Type B pancreatic cell (in vitro differentiated cells): ENCODE data around the gene ABCA2. TPM values are rescaled to one million over a fixed set of nuclear protein-coding genes. Genes with fewer than 3 reads are reported as not detected.
"Not testable (repeated sequence)": the region's sequence is repeated elsewhere in the genome, so short reads cannot be mapped to it uniquely, and the experiment has no call there.

ENCODE experiments used
- DNase-seq: peaks from one replicate; pipeline ENCODE4 v3.0.0; 2021; ENCODE audit warnings: mixed read lengths; ENCODE audit not compliant: unreplicated experiment; ENCODE audit errors: extremely low spot score
- H3K27ac Mint-ChIP-seq: 2 replicates; pipeline ENCODE4 v1.8.0; 2021; ENCODE audit warnings: mild to moderate bottlenecking, mixed read lengths
- H3K27me3 Mint-ChIP-seq: 2 replicates; pipeline ENCODE4 v1.8.0; 2021; ENCODE audit warnings: mixed read lengths
- H3K36me3 Mint-ChIP-seq: 2 replicates; pipeline ENCODE4 v1.8.0; 2021; ENCODE audit warnings: mixed read lengths
- H3K4me1 Mint-ChIP-seq: one replicate; pipeline ENCODE4 v1.8.0; 2021; ENCODE audit warnings: mixed read lengths; ENCODE audit not compliant: unreplicated experiment
- H3K4me3 Mint-ChIP-seq: 2 replicates; pipeline ENCODE4 v1.8.0; 2021; ENCODE audit warnings: mild to moderate bottlenecking, mixed read lengths
- H3K9me3 Mint-ChIP-seq: 2 replicates; pipeline ENCODE4 v1.8.0; 2021; ENCODE audit warnings: mixed read lengths
- total RNA-seq: library from RNA; stranded (reverse); gene quantifications from 2 replicates; pipeline ENCODE4 v1.2.1, GENCODE V29; 2021; ENCODE audit warnings: low replicate concordance
- TF ChIP-seq, protein P1 (sequence below): fragments of 200-600 bp; sonication (generic); conservative IDR thresholded peaks from 2 replicates; pipeline ENCODE4 v1.5.0; 2021; ENCODE audit warnings: antibody characterized with exemption, mild to moderate bottlenecking

ABCA2 gene
- total RNA-seq, 1 donor from 2014 or later, result 44.7 TPM

DNA sequence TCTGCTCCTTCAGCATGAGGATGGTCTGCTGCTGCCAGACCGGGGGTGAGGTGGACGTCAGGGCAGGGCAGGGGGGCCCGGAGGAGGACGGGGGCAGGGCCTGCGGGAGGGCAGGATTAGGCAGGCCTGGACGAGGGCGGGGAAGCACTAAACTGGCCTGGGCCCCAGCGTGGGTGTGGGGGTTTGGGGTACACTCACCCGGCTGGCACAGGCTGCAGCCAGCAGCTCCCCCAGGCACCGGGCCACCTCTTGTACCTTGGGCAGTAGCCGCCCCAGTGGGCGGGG lies 36.8 kb upstream of the ABCA2 start:
- H3K27me3 Mint-ChIP-seq, result peaks cover 8% of the 10 kb centered on the region
- H3K27ac Mint-ChIP-seq, result no peak overlapping the region
- TF ChIP-seq, protein P1, sequence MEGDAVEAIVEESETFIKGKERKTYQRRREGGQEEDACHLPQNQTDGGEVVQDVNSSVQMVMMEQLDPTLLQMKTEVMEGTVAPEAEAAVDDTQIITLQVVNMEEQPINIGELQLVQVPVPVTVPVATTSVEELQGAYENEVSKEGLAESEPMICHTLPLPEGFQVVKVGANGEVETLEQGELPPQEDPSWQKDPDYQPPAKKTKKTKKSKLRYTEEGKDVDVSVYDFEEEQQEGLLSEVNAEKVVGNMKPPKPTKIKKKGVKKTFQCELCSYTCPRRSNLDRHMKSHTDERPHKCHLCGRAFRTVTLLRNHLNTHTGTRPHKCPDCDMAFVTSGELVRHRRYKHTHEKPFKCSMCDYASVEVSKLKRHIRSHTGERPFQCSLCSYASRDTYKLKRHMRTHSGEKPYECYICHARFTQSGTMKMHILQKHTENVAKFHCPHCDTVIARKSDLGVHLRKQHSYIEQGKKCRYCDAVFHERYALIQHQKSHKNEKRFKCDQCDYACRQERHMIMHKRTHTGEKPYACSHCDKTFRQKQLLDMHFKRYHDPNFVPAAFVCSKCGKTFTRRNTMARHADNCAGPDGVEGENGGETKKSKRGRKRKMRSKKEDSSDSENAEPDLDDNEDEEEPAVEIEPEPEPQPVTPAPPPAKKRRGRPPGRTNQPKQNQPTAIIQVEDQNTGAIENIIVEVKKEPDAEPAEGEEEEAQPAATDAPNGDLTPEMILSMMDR, result no peak
- H3K4me3 Mint-ChIP-seq, result no peak overlapping the region
- H3K9me3 Mint-ChIP-seq, result no peaks in the 10 kb centered on the region
- DNase-seq, result no peak
- H3K36me3 Mint-ChIP-seq, result no peaks in the 10 kb centered on the region
- peaks cover 4% of the 10 kb centered on the region for H3K4me1 Mint-ChIP-seq

DNA sequence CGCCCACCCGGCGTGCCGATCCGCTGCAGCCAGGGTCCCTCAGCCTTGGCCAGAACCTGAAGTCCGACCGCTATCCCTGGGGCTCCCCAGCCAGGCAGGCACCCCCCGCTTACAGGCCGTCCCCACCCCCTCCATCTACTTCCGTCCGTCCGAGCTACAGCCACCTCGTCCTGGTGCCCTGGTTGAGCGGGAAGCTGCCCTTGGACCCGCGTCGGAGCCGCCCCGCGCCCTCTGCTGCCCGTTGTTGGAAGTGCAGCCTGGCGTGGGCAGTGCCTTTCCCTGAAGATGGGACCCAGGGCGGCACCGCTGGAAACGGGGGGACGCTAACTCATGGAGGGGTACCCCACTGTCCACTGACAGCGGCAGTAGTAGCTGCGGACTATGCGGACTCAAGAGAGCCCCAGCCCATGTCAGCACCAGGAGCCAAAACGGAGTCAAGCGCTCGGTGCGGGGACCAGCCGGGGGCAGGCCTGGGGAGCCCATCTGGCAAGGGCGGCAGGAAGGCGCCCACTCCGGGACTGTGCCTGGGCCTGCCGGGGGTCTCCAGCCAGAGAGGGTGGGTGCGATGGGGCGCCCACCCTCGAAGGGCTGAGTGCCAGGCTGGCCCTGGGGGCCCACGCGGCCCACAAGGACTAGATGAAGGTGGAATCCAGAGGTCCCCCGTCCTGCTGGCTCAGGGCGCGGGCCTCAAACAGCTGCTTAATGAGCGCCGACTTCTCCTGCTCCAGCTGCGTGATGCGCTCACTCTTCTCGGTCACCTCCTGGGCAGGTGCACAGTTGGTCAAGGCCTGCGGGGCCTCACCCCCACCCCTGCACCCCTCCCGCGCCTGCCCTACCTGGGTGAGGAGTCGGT lies 36.2 kb upstream of the ABCA2 start:
- Mint-ChIP-seq H3K27me3 (peaks cover 8% of the 10 kb centered on the region), H3K4me1 (peaks cover 4% of the 10 kb centered on the region), H3K36me3 (no peaks in the 10 kb centered on the region), H3K9me3 (no peaks in the 10 kb centered on the region), H3K4me3 (no peak overlapping the region), H3K27ac (no peak overlapping the region)
- TF ChIP-seq, protein P1, result peak; percentile 94
- DNase-seq, result no peak

DNA sequence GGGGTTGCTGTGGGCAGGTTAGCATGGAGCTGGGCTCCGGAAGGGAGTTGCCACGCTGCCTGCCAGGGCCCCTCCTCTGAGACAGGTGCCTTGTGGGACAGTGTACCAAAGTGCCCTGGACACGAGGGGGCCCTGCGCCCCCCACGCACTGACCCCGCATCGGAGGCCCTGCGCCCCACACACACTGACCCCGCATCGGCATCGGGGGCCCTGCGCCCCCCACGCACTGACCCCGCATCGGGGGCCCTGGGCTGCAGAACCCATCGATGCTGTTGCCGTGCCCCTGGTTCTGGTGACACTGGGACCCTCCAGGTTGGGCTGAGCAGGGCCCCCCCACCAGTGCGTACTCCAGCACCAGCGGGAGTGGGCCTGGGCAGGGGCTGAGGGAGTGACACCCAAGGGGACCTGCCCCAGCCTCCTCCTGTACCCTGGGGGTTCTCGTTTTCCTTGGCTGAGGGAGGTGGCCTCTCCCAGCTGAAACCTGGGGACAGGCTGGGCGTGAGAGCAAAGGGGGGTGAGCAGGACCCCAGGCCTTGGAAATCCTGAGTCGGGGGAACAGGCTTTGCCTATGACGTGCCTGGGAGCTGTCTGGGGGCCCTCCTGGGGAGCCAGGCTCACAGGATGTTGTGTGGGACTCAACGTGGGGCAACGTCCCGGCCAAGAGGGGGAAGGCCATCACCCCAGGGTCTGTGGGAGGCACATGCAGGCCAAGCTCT lies 35.4 kb upstream of the ABCA2 start:
- H3K27ac Mint-ChIP-seq, result no peak overlapping the region
- H3K4me3 Mint-ChIP-seq, result no peak overlapping the region
- TF ChIP-seq, protein P1, result no peak
- H3K4me1 Mint-ChIP-seq, result peaks cover 4% of the 10 kb centered on the region
- no peaks in the 10 kb centered on the region for H3K9me3 Mint-ChIP-seq
- peaks cover 14% of the 10 kb centered on the region for H3K27me3 Mint-ChIP-seq
- H3K36me3 Mint-ChIP-seq, result no peaks in the 10 kb centered on the region
- DNase-seq, result no peak

DNA sequence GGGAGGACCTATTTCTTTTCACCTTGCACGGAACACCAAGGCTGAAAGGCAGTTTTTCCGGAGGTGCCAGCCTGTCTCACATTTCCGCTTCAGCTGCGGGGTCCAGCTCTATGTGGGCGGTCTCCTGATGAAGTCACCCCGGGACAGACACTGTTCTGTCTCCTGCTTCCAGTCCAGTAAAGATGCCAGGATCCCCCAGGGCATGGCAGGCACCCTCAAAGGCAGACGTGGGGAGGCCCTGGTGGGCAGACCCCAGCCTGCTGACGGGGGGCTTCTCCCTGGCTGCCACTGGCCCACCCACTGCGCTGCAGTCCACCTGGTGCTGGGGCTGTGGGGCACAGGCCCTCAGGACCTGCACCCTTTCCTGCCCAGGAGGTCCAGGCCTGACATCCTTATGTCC lies 34.8 kb upstream of the ABCA2 start:
- not testable (repeated sequence) for H3K36me3 Mint-ChIP-seq, H3K4me3 Mint-ChIP-seq, DNase-seq, H3K9me3 Mint-ChIP-seq, H3K27ac Mint-ChIP-seq, H3K4me1 Mint-ChIP-seq
- peaks cover 17% of the 10 kb centered on the region for H3K27me3 Mint-ChIP-seq

DNA sequence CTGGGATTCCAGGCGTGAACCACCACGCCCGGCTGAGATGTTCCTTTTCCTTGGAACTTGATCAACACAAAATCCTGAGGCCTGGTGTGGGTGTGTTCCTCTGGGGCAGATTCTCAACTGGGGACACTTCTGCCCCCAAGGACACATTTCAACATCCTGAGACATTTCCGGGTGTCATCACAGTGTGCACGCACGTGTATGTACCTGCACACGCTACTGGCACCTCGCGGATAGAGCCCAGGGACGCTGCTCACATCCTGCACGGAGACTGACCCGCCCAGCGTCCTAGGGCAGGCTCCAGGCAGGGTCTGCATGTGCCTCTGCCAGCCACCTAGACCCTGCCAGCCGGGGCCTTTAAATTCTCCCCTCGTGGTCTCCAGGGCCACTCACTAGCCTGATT lies 34.3 kb upstream of the ABCA2 start:
- no peak for DNase-seq
- peaks cover 20% of the 10 kb centered on the region for H3K27me3 Mint-ChIP-seq
- no peaks in the 10 kb centered on the region for H3K36me3 Mint-ChIP-seq
- TF ChIP-seq, protein P1, result no peak
- no peaks in the 10 kb centered on the region for H3K9me3 Mint-ChIP-seq
- H3K4me1 Mint-ChIP-seq, result no peaks in the 10 kb centered on the region
- H3K27ac Mint-ChIP-seq, result no peak overlapping the region
- no peak overlapping the region for H3K4me3 Mint-ChIP-seq

DNA sequence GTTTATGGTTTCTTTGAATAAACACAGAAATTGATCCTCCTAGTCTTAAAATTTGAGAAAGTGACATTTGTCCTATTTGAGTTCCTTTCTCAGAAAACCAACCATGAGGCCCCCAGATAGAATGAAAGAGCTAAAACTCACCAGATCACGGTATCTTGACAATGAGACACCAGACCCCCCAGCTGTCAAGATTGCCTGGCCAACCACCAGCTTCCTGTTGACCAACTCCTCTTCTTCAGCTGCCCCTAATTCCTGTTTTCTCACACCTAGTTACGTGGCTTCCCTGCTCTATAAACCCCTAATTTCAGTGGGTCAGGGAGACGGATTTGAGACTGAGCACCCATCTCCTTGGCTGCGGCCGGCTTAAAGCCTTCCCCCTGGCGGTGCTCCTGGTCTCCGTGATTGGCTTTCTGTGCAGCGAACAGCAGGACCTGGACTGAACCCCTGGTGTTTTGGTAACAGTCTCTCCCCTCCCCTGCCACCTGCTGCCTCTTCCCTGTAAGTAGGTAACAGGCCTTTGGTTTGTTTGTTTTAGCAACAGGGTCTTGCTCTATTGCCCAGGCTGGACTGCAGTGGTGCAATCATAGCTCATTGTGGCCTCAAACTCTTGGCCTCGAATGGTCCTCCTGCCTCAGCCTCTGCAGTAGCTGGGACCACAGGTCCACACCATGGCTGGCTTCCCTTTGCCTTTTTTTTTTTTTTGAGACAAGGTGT lies 30.6 kb upstream of the ABCA2 start:
- no peaks in the 10 kb centered on the region for H3K36me3 Mint-ChIP-seq
- H3K27ac Mint-ChIP-seq, result no peak overlapping the region
- no peaks in the 10 kb centered on the region for H3K9me3 Mint-ChIP-seq
- H3K4me3 Mint-ChIP-seq, result no peak overlapping the region
- no peak for DNase-seq
- H3K4me1 Mint-ChIP-seq, result no peaks in the 10 kb centered on the region
- H3K27me3 Mint-ChIP-seq, result peaks cover 40% of the 10 kb centered on the region
- TF ChIP-seq, protein P1, result no peak
